ENCODE data around the gene GTF2H3.

DNA sequence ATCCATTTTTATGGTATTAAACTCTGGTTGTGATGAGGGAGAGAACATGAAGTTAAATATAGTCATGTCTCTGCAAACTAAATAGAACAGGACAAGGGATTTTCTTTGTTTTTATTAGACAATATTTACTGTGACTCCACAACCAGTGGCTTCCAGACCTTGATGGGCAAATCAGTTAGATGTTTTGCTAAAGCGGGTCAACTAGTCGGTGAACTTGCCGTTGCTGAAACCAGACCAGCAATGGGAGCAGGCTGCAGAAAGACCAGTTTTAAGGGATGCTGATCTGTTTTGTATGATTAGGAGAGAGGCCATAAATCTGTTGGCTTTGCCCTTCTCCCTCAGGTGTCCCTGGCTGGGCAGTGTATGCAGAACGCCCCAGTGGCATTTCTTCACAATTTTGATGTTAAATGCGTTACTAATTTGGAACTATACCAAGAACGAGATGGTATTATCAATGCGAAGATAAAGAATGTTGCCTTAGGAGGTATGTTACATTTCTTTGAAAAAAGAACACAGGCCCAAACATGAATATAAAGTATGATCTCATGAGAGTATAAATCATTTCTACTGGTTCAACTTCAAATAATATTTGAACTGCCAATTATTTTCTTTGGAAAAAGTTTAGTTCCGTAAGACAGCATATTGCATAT is 56.7 kb downstream of the GTF2H3 start:
- TF ChIP-seq, protein P1, sequence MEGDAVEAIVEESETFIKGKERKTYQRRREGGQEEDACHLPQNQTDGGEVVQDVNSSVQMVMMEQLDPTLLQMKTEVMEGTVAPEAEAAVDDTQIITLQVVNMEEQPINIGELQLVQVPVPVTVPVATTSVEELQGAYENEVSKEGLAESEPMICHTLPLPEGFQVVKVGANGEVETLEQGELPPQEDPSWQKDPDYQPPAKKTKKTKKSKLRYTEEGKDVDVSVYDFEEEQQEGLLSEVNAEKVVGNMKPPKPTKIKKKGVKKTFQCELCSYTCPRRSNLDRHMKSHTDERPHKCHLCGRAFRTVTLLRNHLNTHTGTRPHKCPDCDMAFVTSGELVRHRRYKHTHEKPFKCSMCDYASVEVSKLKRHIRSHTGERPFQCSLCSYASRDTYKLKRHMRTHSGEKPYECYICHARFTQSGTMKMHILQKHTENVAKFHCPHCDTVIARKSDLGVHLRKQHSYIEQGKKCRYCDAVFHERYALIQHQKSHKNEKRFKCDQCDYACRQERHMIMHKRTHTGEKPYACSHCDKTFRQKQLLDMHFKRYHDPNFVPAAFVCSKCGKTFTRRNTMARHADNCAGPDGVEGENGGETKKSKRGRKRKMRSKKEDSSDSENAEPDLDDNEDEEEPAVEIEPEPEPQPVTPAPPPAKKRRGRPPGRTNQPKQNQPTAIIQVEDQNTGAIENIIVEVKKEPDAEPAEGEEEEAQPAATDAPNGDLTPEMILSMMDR (conservative IDR thresholded peaks at IDR 0.05; ENCODE audit: low read depth, low read length) = no peak
- TF ChIP-seq EZH2 (IDR thresholded peaks at IDR 0.05; ENCODE audit: borderline replicate concordance, low read depth, low read length, poor library complexity, severe bottlenecking) = no peak

All from A673 (cell line).